HG03457 (cell line): ENCODE data around the gene FDX1.

ENCODE experiments used
- ATAC-seq: cut with Tn5 transposase; IDR thresholded peaks from one replicate; pipeline ENCODE4 v1.9.1; 2021; ENCODE audit warnings: moderate number of reproducible peaks; ENCODE audit not compliant: unreplicated experiment

FDX1 gene

GRCh38 chr11:110505528-110506284, 76.0 kb downstream of the FDX1 start:
- ATAC-seq, result no peak

DNA sequence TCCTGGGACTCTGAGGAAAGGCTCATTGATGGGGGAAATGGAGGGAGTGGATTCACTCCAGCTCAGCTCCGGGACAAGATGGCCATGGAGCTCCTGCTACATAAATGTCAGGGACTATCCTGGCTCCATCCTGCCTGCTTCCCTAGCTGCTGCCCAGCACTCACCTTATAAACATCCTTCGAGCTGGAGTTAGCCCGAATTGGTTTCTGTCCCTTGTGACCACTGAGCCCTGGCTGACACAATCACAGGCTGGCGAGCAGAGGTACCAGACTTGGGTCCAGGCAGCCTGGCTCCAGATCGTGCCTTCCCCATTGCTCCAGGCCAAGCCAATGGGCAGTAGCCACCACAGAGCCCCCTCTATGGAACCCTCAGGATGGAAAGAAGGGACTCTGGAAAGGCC, 77.6 kb downstream of the FDX1 start:
- ATAC-seq, result no peak

DNA sequence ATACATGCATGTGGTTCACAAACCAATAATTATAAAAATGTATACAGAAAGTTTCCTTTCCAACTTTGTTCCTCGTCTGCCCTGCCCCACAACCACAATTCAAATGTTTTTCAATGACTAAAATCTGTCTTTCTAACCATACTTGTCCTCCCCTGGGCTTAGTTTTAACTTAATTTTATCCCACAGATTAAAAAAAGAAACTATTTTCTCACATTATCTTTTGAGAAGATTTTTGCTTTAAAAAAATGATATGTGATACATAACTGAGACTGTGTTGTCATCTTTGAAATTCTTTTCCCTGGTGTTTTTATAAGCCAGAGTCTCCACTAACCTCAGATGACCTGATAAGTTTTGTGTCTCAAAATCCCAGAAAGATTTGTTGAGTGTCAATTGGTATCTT, 79.0 kb downstream of the FDX1 start:
- ATAC-seq, result no peak

- ATAC-seq, result no peak
Measured at GRCh38 chr11:110509472-110509871, 79.7 kb downstream of the FDX1 start.

DNA sequence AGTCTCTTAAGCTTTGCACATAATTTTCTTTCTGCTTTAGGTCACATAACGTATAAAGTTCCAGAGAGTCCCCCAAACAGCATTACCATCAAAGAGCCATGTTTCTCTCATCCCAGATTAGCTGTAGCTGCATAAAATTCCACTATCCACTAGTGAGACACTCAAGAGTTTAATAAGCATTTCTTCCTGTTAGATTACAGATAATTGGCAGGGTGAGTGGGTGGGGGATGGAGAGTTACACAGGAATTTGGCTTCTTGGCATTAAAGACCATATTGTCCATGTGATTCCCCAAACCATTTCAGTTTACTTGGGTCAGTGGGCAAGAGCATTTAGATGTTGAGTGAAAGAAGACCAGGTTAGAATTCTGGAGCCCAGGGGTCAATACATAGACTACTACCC, 82.3 kb downstream of the FDX1 start:
- no peak for ATAC-seq

GRCh38 chr11:110513259-110513801, 83.6 kb downstream of the FDX1 start:
- ATAC-seq, result no peak

GRCh38 chr11:110513846-110514437, 84.2 kb downstream of the FDX1 start:
- no peak for ATAC-seq
